PC-9 (cell line): ENCODE data around the gene ACSF2.

Experiments
- EZH2 ChIP-seq: fragments of 200-600 bp; sonication (generic); IDR thresholded peaks from 2 replicates; pipeline ENCODE4 v1.8.0; 2017; ENCODE audit warnings: antibody characterized with exemption, low read depth
- TF ChIP-seq, protein P1 (sequence below): fragments of 200-600 bp; sonication (generic); conservative IDR thresholded peaks from 2 replicates; pipeline ENCODE4 v1.6.1; 2017; ENCODE audit warnings: mixed run types, antibody characterized with exemption, mild to moderate bottlenecking, moderate library complexity

DNA sequence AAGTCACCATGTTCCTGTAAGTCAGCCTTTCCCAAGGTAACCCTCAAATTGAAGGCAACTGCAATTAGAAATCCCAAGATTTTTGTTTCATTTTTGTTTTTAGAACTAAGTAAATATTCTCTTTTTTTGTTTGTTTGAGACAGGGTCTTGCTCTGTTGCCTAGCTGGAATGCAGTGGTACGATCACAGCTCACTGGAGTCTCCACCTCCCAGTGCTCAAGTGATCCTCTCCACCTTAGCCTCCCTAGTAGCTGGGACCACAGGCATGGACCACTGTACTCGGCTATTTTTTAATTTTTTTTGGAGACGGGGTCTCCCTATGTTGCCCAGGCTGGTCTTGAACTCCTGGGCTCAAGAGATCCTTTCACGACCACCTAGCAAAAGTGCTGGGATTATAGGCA, 18.1 kb upstream of the ACSF2 start:
- TF ChIP-seq, protein P1, sequence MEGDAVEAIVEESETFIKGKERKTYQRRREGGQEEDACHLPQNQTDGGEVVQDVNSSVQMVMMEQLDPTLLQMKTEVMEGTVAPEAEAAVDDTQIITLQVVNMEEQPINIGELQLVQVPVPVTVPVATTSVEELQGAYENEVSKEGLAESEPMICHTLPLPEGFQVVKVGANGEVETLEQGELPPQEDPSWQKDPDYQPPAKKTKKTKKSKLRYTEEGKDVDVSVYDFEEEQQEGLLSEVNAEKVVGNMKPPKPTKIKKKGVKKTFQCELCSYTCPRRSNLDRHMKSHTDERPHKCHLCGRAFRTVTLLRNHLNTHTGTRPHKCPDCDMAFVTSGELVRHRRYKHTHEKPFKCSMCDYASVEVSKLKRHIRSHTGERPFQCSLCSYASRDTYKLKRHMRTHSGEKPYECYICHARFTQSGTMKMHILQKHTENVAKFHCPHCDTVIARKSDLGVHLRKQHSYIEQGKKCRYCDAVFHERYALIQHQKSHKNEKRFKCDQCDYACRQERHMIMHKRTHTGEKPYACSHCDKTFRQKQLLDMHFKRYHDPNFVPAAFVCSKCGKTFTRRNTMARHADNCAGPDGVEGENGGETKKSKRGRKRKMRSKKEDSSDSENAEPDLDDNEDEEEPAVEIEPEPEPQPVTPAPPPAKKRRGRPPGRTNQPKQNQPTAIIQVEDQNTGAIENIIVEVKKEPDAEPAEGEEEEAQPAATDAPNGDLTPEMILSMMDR, result no peak
- TF ChIP-seq EZH2, result no peak
